ENCODE results near the gene LARP4B.

Gene LARP4B

DNA sequence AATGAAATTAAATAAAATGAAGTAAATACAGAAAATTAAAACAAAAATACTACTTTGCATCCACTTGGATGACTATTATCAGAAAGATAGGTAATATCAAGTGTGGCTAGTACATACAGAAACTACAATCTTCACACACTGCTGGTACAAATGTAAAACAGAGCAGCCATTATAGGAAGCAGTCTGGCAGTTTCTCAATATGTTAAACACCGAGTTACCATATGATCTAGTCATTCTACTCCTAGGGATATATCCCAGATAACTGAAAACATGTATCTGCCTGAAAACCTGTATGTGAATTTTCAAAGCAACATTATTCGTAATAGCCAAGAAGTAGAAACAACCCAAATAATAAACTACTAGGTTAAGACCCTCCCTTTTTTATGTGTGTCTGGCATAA is 33.4 kb downstream of the LARP4B start:
- H3K4me3 ChIP-seq (ENCODE audit: control insufficient read depth in 1 of 7, extremely low read depth in 1 of 7, insufficient read depth in 4 of 7, low read depth in 2 of 7, low read length in 6 of 7) = no peak overlapping the region
- H3K4me1 ChIP-seq (ENCODE audit: control extremely low read depth in 1 of 4, control insufficient read depth in 4 of 4, insufficient read depth in 4 of 4, low read length in 3 of 4) = peaks cover 0 to 2% (median 1%) of the 10 kb centered on the region in 4 experiments
- H3K27me3 ChIP-seq (replicated peaks in 2 of 5; ENCODE audit: control insufficient read depth in 4 of 5, insufficient read depth in 5 of 5, low read length in 4 of 5) = no peaks in the 10 kb centered on the region
- no peak for DNase-seq
- H3K36me3 ChIP-seq (ENCODE audit: control insufficient read depth in 4 of 4, insufficient read depth in 4 of 4, low read length in 3 of 4) = peaks cover 0 to 12% (median 6%) of the 10 kb centered on the region in 4 experiments
- ChIA-PET CTCF (no interaction called here), POLR2A (no interaction called here)
- no peaks in the 10 kb centered on the region for H3K9me3 ChIP-seq (ENCODE audit: control extremely low read depth in 1 of 5, control insufficient read depth in 4 of 5, insufficient read depth in 2 of 5, low read depth in 1 of 5, low read length in 4 of 5)
- WGBS (ENCODE audit: insufficient coverage) = 100% methylated on average over 1 of the region's 2 CpGs
- no peak overlapping the region for H3K27ac ChIP-seq (ENCODE audit: insufficient read depth in 1 of 2, low read depth in 1 of 2, low read length in 2 of 2, poor library complexity in 1 of 2, severe bottlenecking in 2 of 2)

DNA sequence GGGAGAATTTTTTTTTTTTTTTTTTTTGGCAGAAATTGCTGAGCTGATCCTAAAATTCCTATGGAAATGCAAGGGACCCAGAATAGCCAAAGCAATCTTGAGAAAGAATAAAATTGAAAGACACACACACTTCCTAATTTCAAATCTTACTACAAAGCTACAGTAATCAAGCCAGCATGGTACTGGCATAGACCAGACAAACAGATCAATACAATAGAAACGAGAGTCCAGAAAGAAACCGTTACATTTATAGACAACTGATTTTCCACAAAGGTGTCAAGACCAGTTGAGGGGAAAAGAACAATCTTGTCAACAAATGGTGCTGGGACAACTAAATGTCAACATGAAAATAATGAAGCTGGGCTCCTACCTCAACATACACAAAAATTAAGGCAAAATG is 34.5 kb downstream of the LARP4B start:
- DNase-seq = no peak
- no peaks in the 10 kb centered on the region for H3K27me3 ChIP-seq (replicated peaks in 2 of 5; ENCODE audit: control insufficient read depth in 4 of 5, insufficient read depth in 5 of 5, low read length in 4 of 5)
- no CpG with 5 or more reads among the region's 2 CpGs for WGBS (ENCODE audit: insufficient coverage)
- no peak overlapping the region for H3K27ac ChIP-seq (ENCODE audit: insufficient read depth in 1 of 2, low read depth in 1 of 2, low read length in 2 of 2, poor library complexity in 1 of 2, severe bottlenecking in 2 of 2)
- no peaks in the 10 kb centered on the region for H3K9me3 ChIP-seq (ENCODE audit: control extremely low read depth in 1 of 5, control insufficient read depth in 4 of 5, insufficient read depth in 2 of 5, low read depth in 1 of 5, low read length in 4 of 5)
- CTCF ChIA-PET = interaction anchor here (0.5 to 1.7 kb wide), 2 partner anchors 15 to 485 kb away, joined by 3 read pairs; no protein-coding TSS in a partner anchor
- H3K4me1 ChIP-seq (ENCODE audit: control extremely low read depth in 1 of 4, control insufficient read depth in 4 of 4, insufficient read depth in 4 of 4, low read length in 3 of 4) = no peaks in the 10 kb centered on the region
- peaks cover 0 to 4% (median 2%) of the 10 kb centered on the region in 4 experiments for H3K36me3 ChIP-seq (ENCODE audit: control insufficient read depth in 4 of 4, insufficient read depth in 4 of 4, low read length in 3 of 4)
- POLR2A ChIA-PET = no interaction called here
- no peak overlapping the region for H3K4me3 ChIP-seq (ENCODE audit: control insufficient read depth in 1 of 7, extremely low read depth in 1 of 7, insufficient read depth in 4 of 7, low read depth in 2 of 7, low read length in 6 of 7)

DNA sequence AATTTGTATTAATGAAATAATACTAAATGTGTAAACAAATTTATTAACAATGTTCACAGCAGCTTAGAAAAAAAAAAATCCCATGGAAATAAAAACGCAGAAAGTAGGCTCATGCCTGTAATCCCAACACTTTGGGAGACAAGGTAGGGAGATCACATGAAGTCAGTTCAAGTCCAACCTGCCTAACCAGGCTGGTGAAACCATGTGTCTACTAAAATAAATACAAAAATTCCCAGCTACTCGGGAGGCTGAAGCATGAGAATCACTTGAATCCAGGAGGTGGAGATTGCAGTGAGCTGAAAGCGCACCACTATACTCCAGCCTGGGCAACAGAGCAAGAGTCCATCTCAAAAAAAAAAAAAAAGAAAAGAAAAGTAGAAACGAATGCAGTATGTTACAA is 36.2 kb downstream of the LARP4B start:
- Histone ChIP-seq H3K4me1 (ENCODE audit: control extremely low read depth in 1 of 4, control insufficient read depth in 4 of 4, insufficient read depth in 4 of 4, low read length in 3 of 4) (no peaks in the 10 kb centered on the region), H3K9me3 (ENCODE audit: control extremely low read depth in 1 of 5, control insufficient read depth in 4 of 5, insufficient read depth in 2 of 5, low read depth in 1 of 5, low read length in 4 of 5) (no peaks in the 10 kb centered on the region), H3K4me3 (ENCODE audit: control insufficient read depth in 1 of 7, extremely low read depth in 1 of 7, insufficient read depth in 4 of 7, low read depth in 2 of 7, low read length in 6 of 7) (no peak overlapping the region), H3K36me3 (ENCODE audit: control insufficient read depth in 4 of 4, insufficient read depth in 4 of 4, low read length in 3 of 4) (peaks cover 0 to 6% (median 2%) of the 10 kb centered on the region in 4 experiments), H3K27ac (ENCODE audit: insufficient read depth in 1 of 2, low read depth in 1 of 2, low read length in 2 of 2, poor library complexity in 1 of 2, severe bottlenecking in 2 of 2) (no peak overlapping the region), H3K27me3 (replicated peaks in 2 of 5; ENCODE audit: control insufficient read depth in 4 of 5, insufficient read depth in 5 of 5, low read length in 4 of 5) (no peaks in the 10 kb centered on the region)
- CTCF ChIA-PET = interaction anchor here (1.7 to 1.8 kb wide), 2 partner anchors 17 to 180 kb away, joined by 3 read pairs; no protein-coding TSS in a partner anchor
- no CpG with 5 or more reads among the region's 4 CpGs for WGBS (ENCODE audit: insufficient coverage)
- POLR2A ChIA-PET = no interaction called here
- no peak for DNase-seq

DNA sequence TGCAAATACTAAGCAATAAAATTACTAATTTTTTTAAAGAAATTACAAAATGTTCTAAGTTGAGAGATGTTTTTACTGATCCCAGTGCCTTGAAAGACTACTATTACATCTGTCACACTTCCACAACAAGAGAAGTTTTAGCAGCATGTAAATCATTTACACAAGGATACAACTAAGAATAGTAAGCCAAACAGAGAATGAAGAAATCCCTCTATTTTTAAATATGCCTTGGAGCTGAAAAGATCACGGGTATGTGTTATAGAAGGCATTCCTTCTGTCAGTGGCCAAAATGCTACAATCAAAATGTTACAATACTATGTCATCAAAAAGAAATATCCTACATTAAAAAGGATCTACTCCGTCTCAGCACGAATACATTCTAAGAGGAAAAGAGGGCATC is 52.6 kb downstream of the LARP4B start:
- Histone ChIP-seq H3K27ac (ENCODE audit: insufficient read depth in 1 of 2, low read depth in 1 of 2, low read length in 2 of 2, poor library complexity in 1 of 2, severe bottlenecking in 2 of 2) (no peak overlapping the region), H3K4me3 (ENCODE audit: control insufficient read depth in 1 of 7, extremely low read depth in 1 of 7, insufficient read depth in 4 of 7, low read depth in 2 of 7, low read length in 6 of 7) (no peak overlapping the region), H3K9me3 (ENCODE audit: control extremely low read depth in 1 of 5, control insufficient read depth in 4 of 5, insufficient read depth in 2 of 5, low read depth in 1 of 5, low read length in 4 of 5) (no peaks in the 10 kb centered on the region), H3K4me1 (ENCODE audit: control extremely low read depth in 1 of 4, control insufficient read depth in 4 of 4, insufficient read depth in 4 of 4, low read length in 3 of 4) (no peaks in the 10 kb centered on the region), H3K36me3 (ENCODE audit: control insufficient read depth in 4 of 4, insufficient read depth in 4 of 4, low read length in 3 of 4) (peaks cover 20 to 74% (median 45%) of the 10 kb centered on the region in 4 experiments), H3K27me3 (replicated peaks in 2 of 5; ENCODE audit: control insufficient read depth in 4 of 5, insufficient read depth in 5 of 5, low read length in 4 of 5) (no peaks in the 10 kb centered on the region)
- POLR2A ChIA-PET = no interaction called here
- CTCF ChIA-PET = interaction anchor here (0.9 kb wide), 1 partner anchor 119 kb away, joined by 3 read pairs; no protein-coding TSS in a partner anchor
- 100% methylated on average over 2 of the region's 3 CpGs for WGBS (ENCODE audit: insufficient coverage)
- DNase-seq = no peak

DNA sequence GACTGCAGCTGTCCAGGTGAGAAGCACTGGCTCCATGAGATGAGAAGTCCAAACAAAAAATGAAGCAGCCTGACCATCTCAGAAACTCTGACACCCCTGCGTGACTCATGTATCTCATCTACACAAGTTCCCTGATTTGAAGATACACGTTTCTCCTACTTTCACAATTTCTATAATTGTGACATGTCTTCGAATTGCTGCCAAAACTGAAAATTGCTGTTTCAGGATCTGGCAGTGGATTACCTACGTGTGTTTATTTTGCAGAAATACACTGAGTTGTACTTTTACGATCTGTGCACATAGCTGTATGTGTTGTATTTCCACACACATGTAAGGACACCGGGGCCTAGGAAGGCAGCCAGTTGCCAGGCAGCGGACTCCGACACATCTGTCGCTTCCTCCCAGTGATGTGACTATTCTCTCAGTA is 53.2 kb downstream of the LARP4B start:
- POLR2A ChIA-PET = no interaction called here
- CTCF ChIA-PET = no interaction called here
- WGBS (ENCODE audit: insufficient coverage) = 100% methylated on average over 6 of the region's 9 CpGs
- Histone ChIP-seq H3K27ac (ENCODE audit: insufficient read depth in 1 of 2, low read depth in 1 of 2, low read length in 2 of 2, poor library complexity in 1 of 2, severe bottlenecking in 2 of 2) (no peak overlapping the region), H3K4me3 (ENCODE audit: control insufficient read depth in 1 of 7, extremely low read depth in 1 of 7, insufficient read depth in 4 of 7, low read depth in 2 of 7, low read length in 6 of 7) (no peak overlapping the region), H3K36me3 (ENCODE audit: control insufficient read depth in 4 of 4, insufficient read depth in 4 of 4, low read length in 3 of 4) (peaks cover 20 to 74% (median 44%) of the 10 kb centered on the region in 4 experiments), H3K9me3 (ENCODE audit: control extremely low read depth in 1 of 5, control insufficient read depth in 4 of 5, insufficient read depth in 2 of 5, low read depth in 1 of 5, low read length in 4 of 5) (no peaks in the 10 kb centered on the region), H3K4me1 (ENCODE audit: control extremely low read depth in 1 of 4, control insufficient read depth in 4 of 4, insufficient read depth in 4 of 4, low read length in 3 of 4) (no peaks in the 10 kb centered on the region), H3K27me3 (replicated peaks in 2 of 5; ENCODE audit: control insufficient read depth in 4 of 5, insufficient read depth in 5 of 5, low read length in 4 of 5) (no peaks in the 10 kb centered on the region)
- no peak for DNase-seq

DNA sequence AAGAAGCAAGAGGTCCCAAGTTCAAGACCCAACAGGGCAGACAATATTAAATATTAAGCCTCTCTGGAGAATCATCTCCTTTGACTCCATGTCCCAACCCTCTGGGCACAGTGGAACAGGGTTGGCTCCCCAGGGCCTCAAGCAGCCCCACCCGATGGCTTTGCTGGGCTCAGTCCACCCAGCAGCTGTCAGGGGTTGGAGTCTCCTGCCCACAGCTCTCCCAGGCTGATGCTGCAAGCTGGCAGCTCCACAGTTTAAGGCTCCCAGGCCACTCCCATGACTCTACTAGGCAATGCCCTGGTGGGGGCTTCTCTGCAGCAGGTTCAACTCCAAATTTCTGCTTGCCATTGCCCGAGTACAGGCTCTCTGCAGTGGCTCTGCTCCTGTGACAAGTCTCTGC is 55.1 kb downstream of the LARP4B start:
- Histone ChIP-seq H3K9me3 (ENCODE audit: control extremely low read depth in 1 of 5, control insufficient read depth in 4 of 5, insufficient read depth in 2 of 5, low read depth in 1 of 5, low read length in 4 of 5) (no peaks in the 10 kb centered on the region), H3K36me3 (ENCODE audit: control insufficient read depth in 4 of 4, insufficient read depth in 4 of 4, low read length in 3 of 4) (peaks cover 24 to 76% (median 45%) of the 10 kb centered on the region in 4 experiments), H3K27me3 (replicated peaks in 2 of 5; ENCODE audit: control insufficient read depth in 4 of 5, insufficient read depth in 5 of 5, low read length in 4 of 5) (no peaks in the 10 kb centered on the region), H3K4me1 (ENCODE audit: control extremely low read depth in 1 of 4, control insufficient read depth in 4 of 4, insufficient read depth in 4 of 4, low read length in 3 of 4) (no peaks in the 10 kb centered on the region), H3K27ac (ENCODE audit: insufficient read depth in 1 of 2, low read depth in 1 of 2, low read length in 2 of 2, poor library complexity in 1 of 2, severe bottlenecking in 2 of 2) (no peak overlapping the region), H3K4me3 (ENCODE audit: control insufficient read depth in 1 of 7, extremely low read depth in 1 of 7, insufficient read depth in 4 of 7, low read depth in 2 of 7, low read length in 6 of 7) (no peak overlapping the region)
- WGBS (ENCODE audit: insufficient coverage) = 100% methylated on average over 2 of the region's 2 CpGs
- ChIA-PET CTCF (interaction anchor here (1.3 kb wide), 1 partner anchor 21 kb away, joined by 3 read pairs; no protein-coding TSS in a partner anchor), POLR2A (no interaction called here)
- no peak for DNase-seq

DNA sequence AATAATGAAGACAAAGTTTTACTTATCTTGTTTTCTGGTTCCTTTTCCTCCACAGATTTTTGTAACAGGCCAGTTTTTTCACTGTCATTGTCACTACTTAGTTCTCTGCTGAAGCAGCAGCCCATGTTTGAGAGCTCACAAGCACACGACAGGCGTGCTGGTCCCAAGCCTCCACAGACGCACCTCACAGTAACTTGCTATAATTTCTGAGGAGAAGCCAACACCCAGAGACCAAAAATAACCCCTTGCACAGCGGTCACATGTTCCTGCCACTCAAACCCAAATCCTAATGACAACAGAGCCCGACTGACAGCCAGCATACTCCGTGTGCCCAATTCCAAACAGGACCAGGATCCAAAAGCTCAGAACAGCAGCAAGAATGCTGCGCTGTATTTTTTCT is 58.5 kb downstream of the LARP4B start:
- Histone ChIP-seq H3K9me3 (ENCODE audit: control extremely low read depth in 1 of 5, control insufficient read depth in 4 of 5, insufficient read depth in 2 of 5, low read depth in 1 of 5, low read length in 4 of 5) (no peaks in the 10 kb centered on the region), H3K27me3 (replicated peaks in 2 of 5; ENCODE audit: control insufficient read depth in 4 of 5, insufficient read depth in 5 of 5, low read length in 4 of 5) (no peaks in the 10 kb centered on the region), H3K4me3 (ENCODE audit: control insufficient read depth in 1 of 7, extremely low read depth in 1 of 7, insufficient read depth in 4 of 7, low read depth in 2 of 7, low read length in 6 of 7) (no peak overlapping the region), H3K36me3 (ENCODE audit: control insufficient read depth in 4 of 4, insufficient read depth in 4 of 4, low read length in 3 of 4) (peaks cover 18 to 78% (median 44%) of the 10 kb centered on the region in 4 experiments), H3K4me1 (ENCODE audit: control extremely low read depth in 1 of 4, control insufficient read depth in 4 of 4, insufficient read depth in 4 of 4, low read length in 3 of 4) (no peaks in the 10 kb centered on the region), H3K27ac (ENCODE audit: insufficient read depth in 1 of 2, low read depth in 1 of 2, low read length in 2 of 2, poor library complexity in 1 of 2, severe bottlenecking in 2 of 2) (no peak overlapping the region)
- ChIA-PET POLR2A (no interaction called here), CTCF (interaction anchor here (0.7 kb wide), 1 partner anchor 17 kb away, joined by 3 read pairs; no protein-coding TSS in a partner anchor)
- WGBS (ENCODE audit: insufficient coverage) = 100% methylated on average over 6 of the region's 7 CpGs
- no peak for DNase-seq
